ENCODE data around the gene FILIP1.

DNA sequence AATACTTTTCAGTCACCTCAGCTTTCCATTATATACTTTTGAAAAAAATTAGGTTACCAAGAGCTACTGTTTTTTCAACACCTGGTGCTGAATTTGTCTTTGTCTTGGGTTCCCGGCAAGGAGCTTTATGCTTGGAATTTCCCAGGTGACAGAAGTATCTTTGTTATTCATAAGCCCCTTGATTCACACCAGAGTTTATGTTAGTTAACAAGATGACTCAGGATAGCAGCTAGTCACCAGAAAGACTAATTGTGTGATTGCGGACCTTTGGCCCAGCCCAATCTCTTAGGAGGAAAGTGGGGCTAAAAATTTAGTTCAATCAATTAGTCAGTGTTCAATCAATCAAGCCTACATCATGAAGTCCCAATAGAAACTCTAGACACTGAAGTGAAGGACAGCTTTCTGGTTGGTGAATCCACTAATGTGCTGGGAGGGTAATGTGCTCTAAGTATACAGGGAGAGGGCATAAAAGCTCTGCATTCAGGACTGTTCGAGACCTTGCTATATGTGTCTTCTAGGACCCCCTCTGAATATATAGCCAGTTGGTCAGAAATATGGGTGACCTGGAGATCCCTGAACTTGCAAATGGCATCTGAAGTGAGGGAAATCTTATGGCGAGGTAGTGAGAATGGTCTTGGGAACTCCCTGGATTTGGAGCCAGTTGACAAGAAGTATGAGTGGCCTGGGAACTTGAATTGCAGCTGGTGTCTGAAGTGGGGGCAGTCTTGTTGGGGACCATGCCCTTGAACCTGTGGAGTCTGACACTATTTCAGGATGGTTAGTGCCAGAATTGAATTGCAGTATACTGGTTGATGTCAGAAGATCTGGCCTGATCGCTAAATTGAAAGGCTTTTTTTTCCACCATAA is 225.2 kb downstream of the FILIP1 start:
- TF ChIP-seq, protein P1, sequence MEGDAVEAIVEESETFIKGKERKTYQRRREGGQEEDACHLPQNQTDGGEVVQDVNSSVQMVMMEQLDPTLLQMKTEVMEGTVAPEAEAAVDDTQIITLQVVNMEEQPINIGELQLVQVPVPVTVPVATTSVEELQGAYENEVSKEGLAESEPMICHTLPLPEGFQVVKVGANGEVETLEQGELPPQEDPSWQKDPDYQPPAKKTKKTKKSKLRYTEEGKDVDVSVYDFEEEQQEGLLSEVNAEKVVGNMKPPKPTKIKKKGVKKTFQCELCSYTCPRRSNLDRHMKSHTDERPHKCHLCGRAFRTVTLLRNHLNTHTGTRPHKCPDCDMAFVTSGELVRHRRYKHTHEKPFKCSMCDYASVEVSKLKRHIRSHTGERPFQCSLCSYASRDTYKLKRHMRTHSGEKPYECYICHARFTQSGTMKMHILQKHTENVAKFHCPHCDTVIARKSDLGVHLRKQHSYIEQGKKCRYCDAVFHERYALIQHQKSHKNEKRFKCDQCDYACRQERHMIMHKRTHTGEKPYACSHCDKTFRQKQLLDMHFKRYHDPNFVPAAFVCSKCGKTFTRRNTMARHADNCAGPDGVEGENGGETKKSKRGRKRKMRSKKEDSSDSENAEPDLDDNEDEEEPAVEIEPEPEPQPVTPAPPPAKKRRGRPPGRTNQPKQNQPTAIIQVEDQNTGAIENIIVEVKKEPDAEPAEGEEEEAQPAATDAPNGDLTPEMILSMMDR (IDR thresholded peaks at IDR 0.05; ENCODE audit: insufficient read depth, low read length, poor library complexity, severe bottlenecking) = no peak
- no peak for TF ChIP-seq EZH2phosphoT487 (conservative IDR thresholded peaks at IDR 0.05; ENCODE audit: low read length)

All from SU-DHL-6 (cell line).